HG02642 (cell line): ENCODE results near the gene GRK3.

Experiments used
- ATAC-seq: cut with Tn5 transposase; IDR thresholded peaks from one replicate; pipeline ENCODE4 v1.9.1; 2021; ENCODE audit warnings: mild to moderate bottlenecking; ENCODE audit not compliant: unreplicated experiment, poor library complexity

The GRK3 gene

DNA sequence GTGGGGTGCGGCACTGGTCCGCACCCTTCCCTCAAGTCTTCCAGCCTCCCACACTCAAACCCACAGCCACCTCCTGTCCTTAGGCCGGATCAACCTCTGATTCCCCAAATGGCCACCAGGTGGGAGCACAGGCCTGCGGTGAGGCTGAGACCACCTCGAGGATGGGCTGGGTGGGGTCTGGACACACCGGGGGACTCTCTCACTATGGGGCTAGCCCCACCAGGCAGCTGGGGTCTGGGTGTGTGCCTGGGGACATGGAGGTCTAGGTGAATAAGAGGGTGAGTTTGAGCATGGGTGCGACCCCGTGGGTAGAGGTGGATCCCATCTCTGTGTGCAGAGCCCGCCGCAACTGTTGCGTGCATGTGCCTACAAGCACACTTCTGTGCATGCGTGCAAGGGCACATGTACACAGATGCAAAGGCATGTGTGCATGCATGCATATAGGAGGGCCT is 210.1 kb downstream of the GRK3 start:
- no peak for ATAC-seq

DNA sequence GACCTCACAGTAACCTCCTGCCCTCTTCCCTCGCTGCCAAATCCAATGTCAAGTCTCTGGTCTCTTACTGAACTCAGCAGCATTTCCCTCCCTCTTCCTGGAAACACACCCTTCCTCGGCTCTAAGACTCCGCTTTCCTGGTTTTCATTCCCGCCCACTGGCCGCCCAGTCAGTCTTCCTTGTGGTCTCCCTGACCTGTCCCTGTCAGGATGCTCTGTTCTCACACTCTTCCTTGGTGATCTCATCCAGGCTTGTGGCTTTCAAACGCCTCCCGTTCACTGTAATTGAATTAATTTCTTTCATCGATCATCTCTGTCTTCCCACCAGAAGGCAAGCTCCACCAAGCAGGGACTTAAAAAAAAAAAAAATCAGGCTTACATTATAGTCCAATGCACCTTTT is 211.1 kb downstream of the GRK3 start:
- ATAC-seq: no peak

- ATAC-seq: no peak
Observed at GRCh38 chr22:25777411-25777810, 212.9 kb downstream of the GRK3 start.

DNA sequence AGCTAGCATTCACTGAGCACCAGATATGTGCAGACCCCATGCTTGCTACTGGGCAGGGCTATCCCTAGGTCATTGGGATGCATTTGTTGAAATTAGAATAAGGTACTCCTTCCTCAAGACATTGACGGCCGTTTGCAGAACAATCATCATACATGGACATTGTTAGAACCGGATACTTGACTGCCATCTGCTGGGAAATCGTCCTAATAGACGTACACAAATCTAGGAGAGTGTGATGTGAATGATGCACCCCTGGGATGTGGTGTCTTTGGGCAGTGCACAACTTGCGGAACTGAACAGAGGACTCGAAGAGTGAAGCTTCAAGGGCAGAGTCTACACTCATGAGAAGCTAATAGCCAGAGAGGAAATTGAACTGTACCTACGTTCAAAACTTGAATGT is 213.4 kb downstream of the GRK3 start:
- ATAC-seq: no peak
